ENCODE measurements around the gene ZFAND6.

GRCh38 chr15:80105595-80105994, 46.1 kb downstream of the ZFAND6 start:
- TF ChIP-seq CTCF (IDR thresholded peaks at IDR 0.05 in 8 of 11, conservative IDR thresholded peaks at IDR 0.05 in 3 of 11) (no peak), POLR2A (IDR thresholded peaks at IDR 0.05) (no peak), POLR2AphosphoS5 (IDR thresholded peaks at IDR 0.05) (no peak)
